A549 (cell line): ENCODE results near the gene TTC27. TPM values are rescaled to one million over a fixed set of nuclear protein-coding genes. Genes with fewer than 3 reads are reported as not detected.
"Not testable (repeated sequence)": the region's sequence is repeated elsewhere in the genome, so short reads cannot be mapped to it uniquely, and the experiment has no call there.

Experiments
- ATAC-seq, 2 experiments: fragments of 200-7000 bp in 1 of 2; fragments of >200 bp in 1 of 2; cut with Nextera tagmentation in 1 of 2; cut with Tn5 transposase in 1 of 2; 3 replicates each; pipeline versions ENCODE4 v1.8.0 to v1.9.1; 2018 to 2020; ENCODE audit warnings: mild to moderate bottlenecking in 1 of 2, moderate library complexity in 1 of 2
- CTCF ChIA-PET: fragments of 300-600 bp; sonication (Branson Sonifier 250); formaldehyde crosslinking; extraction: SDS; loops from one replicate; lab custom pipeline; 2021; ENCODE audit warnings: antibody characterized with exemption, inconsistent platforms; lab: Yijun Ruan, JAX
- POLR2A ChIA-PET: fragments of 350-600 bp; formaldehyde crosslinking; extraction: SDS; loops from one replicate; lab custom pipeline; 2021; ENCODE audit warnings: antibody characterized with exemption, inconsistent platforms; lab: Yijun Ruan, JAX
- DNase-seq, 2 experiments: peaks; one replicate each; pipeline versions ENCODE4 v3.0.0 to v3.0.0-alpha.2; 2011 to 2016; ENCODE audit warnings: low read depth in 1 of 2, low spot score in 1 of 2
- FAIRE-seq: peaks from 2 replicates; lab custom pipeline; 2011; peaks lifted over from hg19 to GRCh38; lab: Jason Lieb, UNC
- H3K27ac ChIP-seq, 2 experiments: fragments of >200 bp; sonication (Bioruptor Twin); formaldehyde crosslinking; 3 replicates each; pipeline ENCODE4 v1.5.1; 2016 to 2017
- H3K4me1 ChIP-seq: fragments of >200 bp; sonication (Bioruptor Twin); formaldehyde crosslinking; 3 replicates; pipeline ENCODE4 v1.6.1; 2016
- H3K4me2 ChIP-seq: fragments of >200 bp; sonication (Bioruptor Twin); formaldehyde crosslinking; 3 replicates; pipeline ENCODE4 v1.6.1; 2016
- H3K4me3 ChIP-seq: fragments of >200 bp; sonication (Bioruptor Twin); formaldehyde crosslinking; 3 replicates; pipeline ENCODE4 v1.5.1; 2016
- H3K9me3 ChIP-seq: fragments of >200 bp; sonication (Bioruptor Twin); formaldehyde crosslinking; 3 replicates; pipeline ENCODE4 v1.6.1; 2016
- BCL3 ChIP-seq: fragments of >200 bp; sonication (Bioruptor Twin); formaldehyde crosslinking; IDR thresholded peaks from 3 replicates; pipeline ENCODE4 v1.6.1; 2016
- CBX8 ChIP-seq: fragments of 200-600 bp; sonication (generic); IDR thresholded peaks from 2 replicates; pipeline ENCODE4 v1.6.1; 2016
- CEBPB ChIP-seq, 2 experiments: fragments of >200 bp in 1 of 2; sonication (Bioruptor Twin) in 1 of 2; formaldehyde crosslinking in 1 of 2; IDR thresholded peaks; 2 replicates each; pipeline ENCODE4 v1.6.1; 2012 to 2016
- EHF ChIP-seq: fragments of 250-450 bp; sonication (Bioruptor Pico); IDR thresholded peaks from 2 replicates; pipeline ENCODE4 v1.5.0; 2020; ENCODE audit warnings: mild to moderate bottlenecking
- EP300 ChIP-seq, 2 experiments: fragments of >200 bp; sonication (Bioruptor Twin); formaldehyde crosslinking; IDR thresholded peaks; 2 replicates in 1 of 2; 3 replicates in 1 of 2; pipeline ENCODE4 v1.6.1; 2016 to 2017
- FOSL2 ChIP-seq, 2 experiments: fragments of 450-650 bp in 1 of 2; fragments of >200 bp in 1 of 2; sonication (Bioruptor Twin) in 1 of 2; formaldehyde crosslinking; IDR thresholded peaks; 2 replicates each; pipeline versions ENCODE4 v1.5.0 to v1.6.1; 2016 to 2020; ENCODE audit warnings: mild to moderate bottlenecking in 1 of 2, moderate library complexity in 1 of 2
- HDAC2 ChIP-seq: fragments of 200-600 bp; sonication (generic); IDR thresholded peaks from 2 replicates; pipeline ENCODE4 v1.6.1; 2016
- HEYL ChIP-seq: fragments of 250-450 bp; sonication (Bioruptor Pico); IDR thresholded peaks from 2 replicates; pipeline ENCODE4 v1.8.0; 2021; ENCODE audit warnings: mild to moderate bottlenecking, moderate library complexity
- HOXA7 ChIP-seq: fragments of 250-450 bp; sonication (Bioruptor Pico); IDR thresholded peaks from 2 replicates; pipeline ENCODE4 v1.5.0; 2020; ENCODE audit warnings: mild to moderate bottlenecking, moderate library complexity
- HOXB5 ChIP-seq: fragments of 250-450 bp; sonication (Bioruptor Pico); IDR thresholded peaks from 2 replicates; pipeline ENCODE4 v1.5.0; 2020; ENCODE audit warnings: mild to moderate bottlenecking, moderate library complexity
- JUN ChIP-seq, 2 experiments: fragments of >200 bp; sonication (Bioruptor Twin); formaldehyde crosslinking; IDR thresholded peaks; 2 replicates in 1 of 2; 3 replicates in 1 of 2; pipeline ENCODE4 v1.6.1; 2016 to 2017
- JUNB ChIP-seq: fragments of >200 bp; sonication (Bioruptor Twin); formaldehyde crosslinking; IDR thresholded peaks from 2 replicates; pipeline ENCODE4 v1.6.1; 2016
- NR3C1 ChIP-seq: fragments of >200 bp; sonication (Bioruptor Twin); formaldehyde crosslinking; IDR thresholded peaks from 3 replicates; pipeline ENCODE4 v1.6.1; 2017
- POLR2AphosphoS2 ChIP-seq: conservative IDR thresholded peaks from 2 replicates; pipeline ENCODE4 v1.6.1; 2012; ENCODE audit warnings: low read length, improper control_type of control experiment, inconsistent platforms
- RAD21 ChIP-seq, 2 experiments: fragments of >200 bp in 1 of 2; sonication (Bioruptor Twin) in 1 of 2; formaldehyde crosslinking in 1 of 2; IDR thresholded peaks in 1 of 2; conservative IDR thresholded peaks in 1 of 2; 2 replicates in 1 of 2; 3 replicates in 1 of 2; pipeline ENCODE4 v1.6.1; 2012 to 2018; ENCODE audit warnings: inconsistent platforms in 1 of 2
- RFX5 ChIP-seq: fragments of 450-650 bp; IDR thresholded peaks from 2 replicates; pipeline ENCODE4 v1.7.1; 2014; ENCODE audit warnings: antibody characterized with exemption, mild to moderate bottlenecking, moderate library complexity
- SMC3 ChIP-seq: fragments of >200 bp; sonication (Bioruptor Twin); formaldehyde crosslinking; IDR thresholded peaks from 3 replicates; pipeline ENCODE4 v1.6.1; 2018; ENCODE audit warnings: inconsistent platforms
- SREBF2 ChIP-seq: fragments of 450-650 bp; IDR thresholded peaks from 2 replicates; pipeline ENCODE4 v1.6.1; 2014; ENCODE audit warnings: mild to moderate bottlenecking, moderate library complexity
- ZNF302 ChIP-seq: fragments of 250-450 bp; sonication (Bioruptor Pico); IDR thresholded peaks from 2 replicates; pipeline ENCODE4 v1.9.0; 2021; ENCODE audit warnings: inconsistent platforms, mild to moderate bottlenecking, moderate library complexity
- WGBS: methylation state at CpG from one replicate; pipeline ENCODE4 v1.1.6; 2017; ENCODE audit errors: missing lambda C conversion rate; 5-methylcytosine and 5-hydroxymethylcytosine counted together
- polyA plus RNA-seq, 4 experiments: library from polyadenylated mRNA; depleted of rRNA in 3 of 4; stranded (reverse); fragments of >200 nt; fragmentation: RNase III in 1 of 4; extraction: RNeasy Plus Mini Kit Qiagen cat#74134 plus additional on column Dnase treatment in 1 of 4; gene quantifications; 2 replicates in 3 of 4; 3 replicates in 1 of 4; pipeline ENCODE4 v1.2.3, GENCODE V29; 2011 to 2017
- TF ChIP-seq, protein P1 (sequence below): fragments of 150-350 bp; IDR thresholded peaks from 2 replicates; pipeline ENCODE4 v1.6.1; 2014; ENCODE audit warnings: low read depth, mild to moderate bottlenecking, low read length
- TF ChIP-seq, protein P2 (sequence below): fragments of 250-450 bp; sonication (Bioruptor Pico); IDR thresholded peaks from 2 replicates; pipeline ENCODE4 v1.5.0; 2021; ENCODE audit warnings: mild to moderate bottlenecking, moderate library complexity, borderline replicate concordance

The TTC27 gene
- polyA plus RNA-seq, 2 of the 4 experiments (the other 2 are of a cell fraction), result 21.7 to 56.2 TPM

DNA sequence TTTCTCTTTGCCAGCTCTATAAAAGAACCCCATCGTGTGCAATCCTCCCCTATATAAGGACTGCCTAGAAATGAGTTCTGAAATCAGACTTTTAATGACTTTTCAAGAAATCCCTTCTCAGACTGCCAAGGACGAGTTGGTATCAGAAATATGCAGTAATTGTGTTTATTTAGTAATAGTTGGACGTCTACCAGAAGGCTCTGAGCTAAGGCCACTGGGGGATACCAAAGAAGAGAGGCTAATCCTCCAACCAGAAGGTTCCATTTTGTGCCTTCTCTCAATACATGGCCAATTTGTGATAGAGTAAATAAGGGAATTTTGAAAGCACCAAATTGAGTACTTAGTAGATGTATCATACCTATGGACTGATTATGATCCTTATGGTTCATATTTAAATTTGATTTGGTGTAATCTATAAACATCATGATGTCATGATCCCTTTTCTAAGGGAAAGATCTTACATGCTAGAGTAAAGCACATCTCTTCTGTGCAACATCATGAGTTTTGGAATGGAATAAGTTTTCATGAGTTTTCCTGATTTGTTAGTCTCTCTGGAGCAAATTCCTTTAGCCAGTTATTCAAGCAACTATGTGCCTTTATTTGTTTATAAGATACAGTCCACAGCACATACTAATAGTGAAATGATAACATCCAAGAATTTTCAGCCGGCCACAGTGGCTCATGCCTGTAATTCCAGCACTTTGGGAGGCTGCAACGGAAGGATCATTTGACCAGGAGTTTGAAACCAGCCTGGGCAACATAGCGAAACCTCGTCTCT, 236.7 kb downstream of the TTC27 start:
- H3K4me2 ChIP-seq, result peak overlapping the region; percentile 55
- WGBS, result 44% methylated on average over 7 of the region's 7 CpGs
- H3K4me3 ChIP-seq, result no peak overlapping the region
- TF ChIP-seq POLR2AphosphoS2 (no peak), JUNB (peak; percentile 11; the same call in 1 of the 2 replicates)
- ChIA-PET CTCF (interaction anchor here (1.0 to 1.5 kb wide), 5 partner anchors 9 to 170 kb away, joined by 3 to 5 read pairs (median 4); no protein-coding TSS in a partner anchor), POLR2A (no interaction called here)
- FAIRE-seq, result no peak
- peak overlapping the region; percentile 66 to 72 for H3K27ac ChIP-seq
- peaks cover 40% of the 10 kb centered on the region for H3K4me1 ChIP-seq
- ATAC-seq, result peak; percentile 16 to 64; a peak in 4 of 6 replicates
- no peaks in the 10 kb centered on the region for H3K9me3 ChIP-seq
- peak in 1 of 2 experiments; percentile 21 for DNase-seq

- H3K9me3 ChIP-seq, result no peaks in the 10 kb centered on the region
- 12% methylated on average over 3 of the region's 3 CpGs for WGBS
- CTCF ChIA-PET, result no interaction called here
- H3K4me2 ChIP-seq, result peak overlapping the region; percentile 55
- no peak overlapping the region for H3K4me3 ChIP-seq
- H3K4me1 ChIP-seq, result peaks cover 40% of the 10 kb centered on the region
- FAIRE-seq (peak; percentile 39), DNase-seq (peak in 1 of 2 experiments; percentile 57), ATAC-seq (peak; percentile 76 to 92)
- POLR2A ChIA-PET, result no interaction called here
- peak overlapping the region; percentile 66 to 72 for H3K27ac ChIP-seq
- TF ChIP-seq BCL3 (no peak), ZNF302 (no peak), JUNB (peak; percentile 78; the same call in 1 of the 2 replicates), EHF (no peak), SREBF2 (no peak), CEBPB (IDR thresholded peaks at IDR 0.05) (peak in 1 of 2 experiments; percentile 62; a peak in 2 of 4 replicates), HEYL (CRISPR knock-in tag) (no peak), HOXB5 (no peak), CBX8 (no peak), NR3C1 (no peak), RFX5 (no peak), JUN (IDR thresholded peaks at IDR 0.05) (peak in 1 of 2 experiments; percentile 41; a peak in 2 of 5 replicates), SMC3 (0 out of 3 replicates have a peak, but pooled peaks have one; percentile 18), HOXA7 (no peak), FOSL2 (IDR thresholded peaks at IDR 0.05) (peak; percentile 73), FOSL2 (CRISPR knock-in tag; IDR thresholded peaks at IDR 0.05) (peak; percentile 45; the same call in 1 of the 2 replicates), HDAC2 (no peak), EP300 (IDR thresholded peaks at IDR 0.05) (peak; percentile 51 to 64; a peak in 2 of 5 replicates), RAD21 (conservative IDR thresholded peaks at IDR 0.05 in 1 of 2, IDR thresholded peaks at IDR 0.05 in 1 of 2) (peak in 1 of 2 experiments; percentile 12; a peak in 1 of 5 replicates), POLR2AphosphoS2 (no peak)
- TF ChIP-seq, protein P1, sequence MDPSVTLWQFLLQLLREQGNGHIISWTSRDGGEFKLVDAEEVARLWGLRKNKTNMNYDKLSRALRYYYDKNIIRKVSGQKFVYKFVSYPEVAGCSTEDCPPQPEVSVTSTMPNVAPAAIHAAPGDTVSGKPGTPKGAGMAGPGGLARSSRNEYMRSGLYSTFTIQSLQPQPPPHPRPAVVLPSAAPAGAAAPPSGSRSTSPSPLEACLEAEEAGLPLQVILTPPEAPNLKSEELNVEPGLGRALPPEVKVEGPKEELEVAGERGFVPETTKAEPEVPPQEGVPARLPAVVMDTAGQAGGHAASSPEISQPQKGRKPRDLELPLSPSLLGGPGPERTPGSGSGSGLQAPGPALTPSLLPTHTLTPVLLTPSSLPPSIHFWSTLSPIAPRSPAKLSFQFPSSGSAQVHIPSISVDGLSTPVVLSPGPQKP, result no peak
- TF ChIP-seq, protein P2, sequence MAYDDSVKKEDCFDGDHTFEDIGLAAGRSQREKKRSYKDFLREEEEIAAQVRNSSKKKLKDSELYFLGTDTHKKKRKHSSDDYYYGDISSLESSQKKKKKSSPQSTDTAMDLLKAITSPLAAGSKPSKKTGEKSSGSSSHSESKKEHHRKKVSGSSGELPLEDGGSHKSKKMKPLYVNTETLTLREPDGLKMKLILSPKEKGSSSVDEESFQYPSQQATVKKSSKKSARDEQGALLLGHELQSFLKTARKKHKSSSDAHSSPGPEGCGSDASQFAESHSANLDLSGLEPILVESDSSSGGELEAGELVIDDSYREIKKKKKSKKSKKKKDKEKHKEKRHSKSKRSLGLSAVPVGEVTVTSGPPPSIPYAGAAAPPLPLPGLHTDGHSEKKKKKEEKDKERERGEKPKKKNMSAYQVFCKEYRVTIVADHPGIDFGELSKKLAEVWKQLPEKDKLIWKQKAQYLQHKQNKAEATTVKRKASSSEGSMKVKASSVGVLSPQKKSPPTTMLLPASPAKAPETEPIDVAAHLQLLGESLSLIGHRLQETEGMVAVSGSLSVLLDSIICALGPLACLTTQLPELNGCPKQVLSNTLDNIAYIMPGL, result no peak
These were observed 237.7 kb downstream of the TTC27 start for GRCh38 chr2:32865399-32866068.

- H3K9me3 ChIP-seq, POLR2A ChIA-PET, CTCF ChIA-PET, DNase-seq, FAIRE-seq, ATAC-seq, H3K4me3 ChIP-seq: not testable (repeated sequence)
- WGBS, result 75% methylated on average over 1 of the region's 1 CpG
- peaks cover 40% of the 10 kb centered on the region for H3K4me1 ChIP-seq
- peak overlapping the region; percentile 55; the same call in 2 of the 3 replicates for H3K4me2 ChIP-seq
- peak overlapping the region; percentile 66 to 68; a peak in 4 of 6 replicates for H3K27ac ChIP-seq
These were observed 238.6 kb downstream of the TTC27 start for GRCh38 chr2:32866462-32866861.
